HG03064 (cell line): ENCODE results near the gene NFIB.

Experiments
- ATAC-seq: cut with Tn5 transposase; IDR thresholded peaks from one replicate; pipeline ENCODE4 v1.9.1; 2021; ENCODE audit warnings: low read depth; ENCODE audit not compliant: unreplicated experiment

The NFIB gene

GRCh38 chr9:14135421-14135820 is 178.5 kb downstream of the NFIB start:
- no peak for ATAC-seq

- ATAC-seq: no peak
Observed at GRCh38 chr9:14133394-14133793, 180.5 kb downstream of the NFIB start.

- ATAC-seq: no peak
Observed at GRCh38 chr9:14132775-14133174, 181.2 kb downstream of the NFIB start.

DNA sequence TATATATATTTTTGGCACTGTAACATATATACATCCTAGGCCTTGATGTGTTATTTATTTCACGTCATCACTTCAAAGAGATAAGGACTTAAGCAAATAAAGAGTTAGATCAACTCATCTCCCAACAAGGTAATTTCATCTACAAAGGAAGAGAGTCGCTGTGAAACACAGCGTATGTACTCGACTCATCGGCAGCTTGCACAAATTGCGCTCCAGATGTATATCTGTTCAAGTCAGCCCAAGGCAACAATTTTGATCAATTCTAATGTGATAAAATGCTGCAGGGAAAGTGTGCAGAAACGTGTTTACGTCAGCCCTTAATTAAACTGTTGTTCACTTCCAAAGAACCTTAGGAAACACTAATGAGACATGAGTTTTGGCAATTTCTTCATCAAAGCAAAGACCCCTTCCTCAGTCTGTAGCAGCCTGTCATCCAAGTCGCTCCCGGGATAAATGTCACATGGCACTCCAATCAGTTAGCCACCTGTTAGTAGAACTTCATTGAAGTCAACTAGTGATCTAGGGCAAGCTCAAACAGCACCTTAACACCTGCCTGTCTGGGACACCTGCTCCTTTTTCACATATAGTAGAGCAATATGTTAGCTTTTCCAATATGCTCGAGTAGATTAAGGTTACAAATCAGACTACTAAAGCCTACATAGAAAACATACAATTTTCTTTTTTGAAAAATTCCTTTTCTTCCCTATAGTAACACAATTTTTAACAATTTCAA is 182.4 kb downstream of the NFIB start:
- no peak for ATAC-seq

- no peak for ATAC-seq
Observed at GRCh38 chr9:14127656-14128055, 186.3 kb downstream of the NFIB start.

GRCh38 chr9:14119694-14120514 is 194.0 kb downstream of the NFIB start:
- no peak for ATAC-seq

- no peak for ATAC-seq
Observed at GRCh38 chr9:14112226-14112625, 201.7 kb downstream of the NFIB start.

GRCh38 chr9:14111696-14112095 is 202.2 kb downstream of the NFIB start:
- ATAC-seq: no peak

- no peak for ATAC-seq
Observed at GRCh38 chr9:14107977-14108376, 206.0 kb downstream of the NFIB start.

DNA sequence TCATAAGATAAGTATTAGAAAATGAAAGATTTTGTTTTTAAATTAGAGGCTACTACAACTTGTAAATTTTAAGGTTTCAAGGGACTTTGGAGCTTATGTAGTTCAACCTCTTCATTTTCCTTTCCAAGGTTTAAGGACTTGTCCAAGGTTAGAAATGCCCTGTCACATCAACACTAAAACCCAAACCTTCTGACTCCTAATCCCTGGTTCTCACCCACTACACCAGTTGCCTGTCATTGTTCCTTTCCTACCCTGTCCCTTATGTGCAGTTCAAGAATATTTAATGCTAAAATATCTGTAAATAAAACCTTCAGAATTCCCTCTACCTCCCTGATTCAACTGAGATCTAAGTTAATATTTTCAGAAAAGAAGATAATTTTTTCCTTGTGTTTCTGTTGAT is 206.4 kb downstream of the NFIB start:
- ATAC-seq: no peak

- ATAC-seq: no peak
Observed at GRCh38 chr9:14106699-14107098, 207.2 kb downstream of the NFIB start.

- no peak for ATAC-seq
Observed at GRCh38 chr9:14104496-14104895, 209.4 kb downstream of the NFIB start.

GRCh38 chr9:14103115-14103514 is 210.8 kb downstream of the NFIB start:
- ATAC-seq: no peak

GRCh38 chr9:14099737-14100136 is 214.2 kb downstream of the NFIB start:
- ATAC-seq: no peak

DNA sequence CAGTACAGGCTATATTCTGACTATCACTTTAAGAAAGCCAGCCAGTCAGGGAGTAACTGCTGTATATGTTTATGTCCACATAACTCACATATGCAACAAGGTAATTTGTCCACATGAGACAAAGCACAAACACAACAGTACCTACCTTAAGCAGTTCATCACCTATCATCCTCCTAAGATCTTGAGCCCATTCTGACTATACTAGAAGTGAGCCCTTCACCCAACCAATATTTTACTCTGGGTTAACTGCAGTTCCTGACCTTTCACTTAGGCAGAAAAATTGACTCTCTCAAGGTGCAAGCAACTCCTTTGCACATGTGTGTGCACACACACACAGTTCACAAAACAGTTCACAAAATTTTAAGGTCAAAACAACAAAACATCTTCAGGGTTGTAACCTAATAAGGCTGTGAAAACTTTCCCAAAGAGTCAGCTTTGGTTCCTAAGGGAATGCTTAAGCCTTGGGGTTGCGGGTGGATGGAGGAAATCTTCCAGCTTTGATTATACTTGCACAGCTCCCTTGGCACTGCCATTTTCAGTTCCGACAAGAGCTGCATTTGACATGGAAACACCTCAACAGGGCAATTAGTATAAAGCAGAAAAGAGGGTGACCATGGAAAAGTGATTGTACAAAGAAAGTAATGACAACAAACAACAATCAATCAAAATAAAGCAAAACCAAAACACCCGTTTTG is 215.3 kb downstream of the NFIB start:
- ATAC-seq: no peak

DNA sequence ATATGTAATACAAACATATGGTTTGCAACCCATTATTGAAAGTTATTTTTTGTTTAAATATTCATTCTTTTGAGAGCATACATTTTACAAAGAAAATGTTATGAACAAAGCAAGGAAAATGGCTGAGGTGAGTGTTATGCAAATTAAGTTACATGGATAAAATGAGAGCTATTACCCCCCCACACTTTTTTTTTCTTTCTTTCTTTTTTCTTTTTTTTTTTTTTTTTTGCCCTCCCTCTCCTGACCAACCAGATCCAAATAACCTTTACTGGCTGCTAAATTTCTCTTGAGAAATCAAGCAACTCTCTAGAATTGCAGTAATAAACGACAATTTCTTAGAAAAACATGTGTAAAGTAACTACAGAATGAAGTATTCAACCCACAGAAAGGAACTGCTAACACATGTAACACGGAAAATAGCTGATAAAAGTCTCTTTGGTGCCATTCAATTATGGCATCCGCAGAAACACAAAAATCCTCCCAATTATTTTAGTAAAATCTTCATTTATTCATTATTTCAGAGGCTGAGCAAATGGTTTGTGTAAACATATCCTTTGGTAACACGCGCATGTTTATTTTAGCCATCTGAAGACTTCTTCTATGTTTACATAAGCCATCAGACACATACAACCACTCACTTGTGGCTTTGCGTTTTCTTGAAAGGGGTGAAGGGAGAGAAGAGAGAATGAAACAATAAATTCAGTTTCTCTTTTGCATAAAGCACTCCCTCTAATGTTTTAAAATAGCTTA is 216.1 kb downstream of the NFIB start:
- ATAC-seq: no peak

- no peak for ATAC-seq
Observed at GRCh38 chr9:14097215-14097614, 216.7 kb downstream of the NFIB start.

GRCh38 chr9:14096258-14096922 is 217.6 kb downstream of the NFIB start:
- no peak for ATAC-seq

- no peak for ATAC-seq
Observed at GRCh38 chr9:14095277-14095676, 218.7 kb downstream of the NFIB start.

- ATAC-seq: no peak
Observed at GRCh38 chr9:14094491-14094890, 219.4 kb downstream of the NFIB start.
